Glutamatergic neuron (in vitro differentiated cells): ENCODE results near the gene CCDC187. TPM values are rescaled to one million over a fixed set of nuclear protein-coding genes. Genes with fewer than 3 reads are reported as not detected.

ENCODE experiments used
- DNase-seq: peaks from one replicate; pipeline ENCODE4 v3.0.0; 2022
- H3K27ac Mint-ChIP-seq: one replicate; pipeline ENCODE4 v1.8.0; 2020; ENCODE audit warnings: mild to moderate bottlenecking, mixed read lengths, inconsistent platforms; ENCODE audit not compliant: unreplicated experiment
- H3K27me3 Mint-ChIP-seq: one replicate; pipeline ENCODE4 v1.8.0; 2020; ENCODE audit warnings: mild to moderate bottlenecking, moderate library complexity, mixed read lengths, inconsistent platforms; ENCODE audit not compliant: unreplicated experiment
- H3K36me3 Mint-ChIP-seq: one replicate; pipeline ENCODE4 v1.8.0; 2020; ENCODE audit warnings: mild to moderate bottlenecking, mixed read lengths, inconsistent platforms; ENCODE audit not compliant: unreplicated experiment
- H3K4me1 Mint-ChIP-seq: one replicate; pipeline ENCODE4 v1.8.0; 2020; ENCODE audit warnings: mild to moderate bottlenecking, low read depth, mixed read lengths, inconsistent platforms; ENCODE audit not compliant: unreplicated experiment
- H3K4me3 Mint-ChIP-seq: one replicate; pipeline ENCODE4 v1.8.0; 2020; ENCODE audit warnings: mild to moderate bottlenecking, mixed read lengths, inconsistent platforms; ENCODE audit not compliant: unreplicated experiment
- H3K9me3 Mint-ChIP-seq: one replicate; pipeline ENCODE4 v1.8.0; 2020; ENCODE audit warnings: mild to moderate bottlenecking, moderate library complexity, mixed read lengths, inconsistent platforms; ENCODE audit not compliant: unreplicated experiment
- total RNA-seq: library from RNA; stranded (reverse); fragmentation: NEBNext Ultra II Directional; extraction: Animal tissue kit (Norgen Biotek cat#: 25700); gene quantifications from one replicate; pipeline ENCODE4 v1.2.1, GENCODE V29; 2021; ENCODE audit not compliant: unreplicated experiment
- TF ChIP-seq, protein P1 (sequence below): fragments of 200-600 bp; sonication (generic); IDR thresholded peaks from one replicate; pipeline ENCODE4 v1.5.0; 2021; ENCODE audit not compliant: partially characterized antibody, unreplicated experiment

CCDC187 gene
- total RNA-seq, 1 donor from 2014 or later: 15.8 TPM

DNA sequence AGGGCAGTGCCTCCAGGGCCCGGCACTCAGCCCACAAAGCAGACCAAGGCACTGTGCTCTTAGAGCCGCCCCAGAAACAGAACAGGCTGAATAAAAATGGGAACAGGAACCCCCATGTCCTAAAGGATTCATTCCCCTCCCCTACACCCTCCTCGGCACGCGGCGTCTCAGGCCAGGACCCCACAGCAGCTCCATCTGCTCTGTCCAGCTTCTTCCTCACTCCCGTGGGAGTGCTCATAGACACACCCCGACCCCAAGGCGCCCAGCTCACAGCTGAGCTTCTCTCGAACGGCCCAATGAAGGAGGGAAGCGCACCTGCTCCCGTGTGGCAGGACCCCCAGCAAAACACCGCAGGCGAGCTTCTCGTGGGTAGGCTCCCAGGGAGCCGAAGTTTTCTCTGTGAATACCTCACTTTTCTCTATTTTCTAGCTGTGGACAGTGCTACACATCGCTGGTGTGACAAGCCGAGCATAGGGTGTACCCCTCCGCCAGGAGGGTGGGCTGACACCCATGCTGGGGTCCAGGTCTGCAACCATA is 42.9 kb downstream of the CCDC187 start:
- peaks cover 3% of the 10 kb centered on the region for H3K9me3 Mint-ChIP-seq
- peak overlapping the region; percentile 28 for H3K27ac Mint-ChIP-seq
- peaks cover 19% of the 10 kb centered on the region for H3K4me1 Mint-ChIP-seq
- no peak for DNase-seq
- H3K4me3 Mint-ChIP-seq: peak overlapping the region; percentile 67
- peaks cover 2% of the 10 kb centered on the region for H3K27me3 Mint-ChIP-seq
- TF ChIP-seq, protein P1, sequence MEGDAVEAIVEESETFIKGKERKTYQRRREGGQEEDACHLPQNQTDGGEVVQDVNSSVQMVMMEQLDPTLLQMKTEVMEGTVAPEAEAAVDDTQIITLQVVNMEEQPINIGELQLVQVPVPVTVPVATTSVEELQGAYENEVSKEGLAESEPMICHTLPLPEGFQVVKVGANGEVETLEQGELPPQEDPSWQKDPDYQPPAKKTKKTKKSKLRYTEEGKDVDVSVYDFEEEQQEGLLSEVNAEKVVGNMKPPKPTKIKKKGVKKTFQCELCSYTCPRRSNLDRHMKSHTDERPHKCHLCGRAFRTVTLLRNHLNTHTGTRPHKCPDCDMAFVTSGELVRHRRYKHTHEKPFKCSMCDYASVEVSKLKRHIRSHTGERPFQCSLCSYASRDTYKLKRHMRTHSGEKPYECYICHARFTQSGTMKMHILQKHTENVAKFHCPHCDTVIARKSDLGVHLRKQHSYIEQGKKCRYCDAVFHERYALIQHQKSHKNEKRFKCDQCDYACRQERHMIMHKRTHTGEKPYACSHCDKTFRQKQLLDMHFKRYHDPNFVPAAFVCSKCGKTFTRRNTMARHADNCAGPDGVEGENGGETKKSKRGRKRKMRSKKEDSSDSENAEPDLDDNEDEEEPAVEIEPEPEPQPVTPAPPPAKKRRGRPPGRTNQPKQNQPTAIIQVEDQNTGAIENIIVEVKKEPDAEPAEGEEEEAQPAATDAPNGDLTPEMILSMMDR: no peak
- H3K36me3 Mint-ChIP-seq: no peaks in the 10 kb centered on the region

DNA sequence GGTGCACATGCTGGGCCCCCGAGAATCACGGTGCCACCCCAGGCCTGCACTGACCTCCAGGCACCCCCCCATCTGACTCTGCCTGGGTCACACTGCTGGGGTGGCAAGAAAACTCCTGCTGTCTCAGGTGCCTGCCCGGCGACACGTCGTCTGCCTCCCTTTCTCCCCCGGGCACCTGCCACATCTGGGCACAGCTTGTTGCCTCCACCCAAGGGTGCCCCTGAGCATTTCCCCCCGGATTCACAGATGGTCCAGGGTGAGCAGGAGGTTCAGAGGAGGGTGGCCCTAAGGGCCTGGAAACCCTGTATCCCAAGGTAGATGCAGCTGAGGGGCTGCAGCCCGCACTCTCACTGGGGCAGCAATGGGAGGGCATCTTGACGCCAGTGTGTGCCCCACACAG is 43.4 kb downstream of the CCDC187 start:
- peaks cover 19% of the 10 kb centered on the region for H3K4me1 Mint-ChIP-seq
- no peaks in the 10 kb centered on the region for H3K36me3 Mint-ChIP-seq
- no peak for DNase-seq
- H3K9me3 Mint-ChIP-seq: peaks cover 3% of the 10 kb centered on the region
- H3K27me3 Mint-ChIP-seq: peaks cover 2% of the 10 kb centered on the region
- no peak overlapping the region for H3K27ac Mint-ChIP-seq
- no peak overlapping the region for H3K4me3 Mint-ChIP-seq
- TF ChIP-seq, protein P1: no peak

DNA sequence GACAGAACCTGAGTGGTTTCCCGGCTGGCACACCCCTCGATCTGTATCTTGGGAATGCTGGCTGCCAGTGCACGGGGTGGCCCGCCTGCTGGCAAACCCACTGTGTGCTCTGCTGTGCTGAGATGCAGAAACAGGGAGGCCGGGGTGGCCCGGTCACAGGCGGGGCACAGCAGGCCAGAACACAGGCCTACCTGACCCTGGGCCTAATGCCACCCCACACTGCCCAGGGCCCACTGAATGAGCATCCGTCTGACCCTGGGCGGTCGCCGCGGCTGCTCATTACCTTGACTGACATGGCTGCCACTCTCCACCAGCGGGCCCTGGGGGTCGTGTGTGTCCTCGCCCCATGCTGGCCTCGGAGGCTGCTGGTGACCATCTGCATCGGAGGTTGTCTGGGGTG is 44.1 kb downstream of the CCDC187 start:
- H3K27ac Mint-ChIP-seq: no peak overlapping the region
- no peaks in the 10 kb centered on the region for H3K36me3 Mint-ChIP-seq
- peaks cover 2% of the 10 kb centered on the region for H3K27me3 Mint-ChIP-seq
- TF ChIP-seq, protein P1: no peak
- no peak for DNase-seq
- H3K9me3 Mint-ChIP-seq: peaks cover 3% of the 10 kb centered on the region
- peaks cover 19% of the 10 kb centered on the region for H3K4me1 Mint-ChIP-seq
- no peak overlapping the region for H3K4me3 Mint-ChIP-seq

DNA sequence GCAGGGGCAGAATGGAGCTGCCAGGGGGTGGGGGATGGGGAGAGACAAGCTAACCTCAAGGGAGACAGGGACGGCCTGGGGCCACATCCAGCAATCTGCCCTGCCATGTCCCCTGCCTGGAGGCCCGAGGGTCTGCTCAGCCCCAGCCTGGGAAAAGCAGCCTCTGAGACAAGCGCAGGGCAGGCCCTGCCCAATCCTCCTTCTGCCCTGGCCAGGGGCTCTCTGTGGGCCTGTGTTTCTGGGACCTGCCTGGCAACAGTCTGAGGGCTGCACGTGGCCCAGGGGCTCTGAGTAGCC is 44.4 kb downstream of the CCDC187 start:
- peaks cover 3% of the 10 kb centered on the region for H3K9me3 Mint-ChIP-seq
- H3K4me1 Mint-ChIP-seq: peaks cover 19% of the 10 kb centered on the region
- TF ChIP-seq, protein P1: no peak
- peak; percentile 53 for DNase-seq
- no peak overlapping the region for H3K4me3 Mint-ChIP-seq
- no peaks in the 10 kb centered on the region for H3K36me3 Mint-ChIP-seq
- no peak overlapping the region for H3K27ac Mint-ChIP-seq
- peaks cover 2% of the 10 kb centered on the region for H3K27me3 Mint-ChIP-seq

DNA sequence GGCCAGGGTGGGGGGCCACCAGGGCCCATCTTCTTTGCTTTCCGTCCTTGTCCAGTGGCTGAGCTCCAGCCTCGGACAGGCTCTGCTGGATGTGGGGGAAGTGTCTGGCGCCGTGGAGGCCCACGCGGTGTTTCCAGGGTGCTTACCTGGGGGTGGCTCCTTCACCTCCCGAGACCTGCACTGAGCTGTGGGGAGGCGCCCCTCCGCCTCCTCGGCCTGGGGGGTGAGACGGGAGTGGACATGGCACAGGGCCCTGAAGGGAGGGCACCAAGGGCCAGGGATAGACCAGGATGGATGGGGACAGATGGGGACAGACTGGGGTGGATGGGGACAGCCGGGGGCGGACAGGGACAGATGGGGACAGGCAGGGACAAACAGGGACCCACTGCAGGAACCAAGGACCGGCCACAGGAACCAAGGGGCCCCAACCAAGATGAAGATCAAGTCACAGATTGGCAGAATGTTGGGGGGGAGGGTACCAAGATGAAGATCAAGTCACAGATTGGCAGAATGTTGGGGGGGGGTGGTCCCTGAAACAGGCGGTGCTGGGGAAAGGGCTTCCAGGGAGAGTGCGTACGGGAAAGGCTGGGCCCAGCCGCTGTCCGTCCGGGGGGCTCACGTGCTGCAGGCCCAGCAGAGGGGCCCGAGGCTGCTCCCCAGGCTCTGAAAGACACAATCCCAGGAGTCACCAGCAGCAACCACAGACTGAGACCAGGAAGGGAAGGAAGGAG is 44.9 kb downstream of the CCDC187 start:
- peak overlapping the region; percentile 36 for H3K4me3 Mint-ChIP-seq
- H3K27me3 Mint-ChIP-seq: peaks cover 2% of the 10 kb centered on the region
- H3K27ac Mint-ChIP-seq: no peak overlapping the region
- H3K36me3 Mint-ChIP-seq: no peaks in the 10 kb centered on the region
- TF ChIP-seq, protein P1: no peak
- H3K9me3 Mint-ChIP-seq: peaks cover 3% of the 10 kb centered on the region
- H3K4me1 Mint-ChIP-seq: peaks cover 17% of the 10 kb centered on the region
- DNase-seq: no peak
